Measurements from ENCODE around the gene CC2D1B.

DNA sequence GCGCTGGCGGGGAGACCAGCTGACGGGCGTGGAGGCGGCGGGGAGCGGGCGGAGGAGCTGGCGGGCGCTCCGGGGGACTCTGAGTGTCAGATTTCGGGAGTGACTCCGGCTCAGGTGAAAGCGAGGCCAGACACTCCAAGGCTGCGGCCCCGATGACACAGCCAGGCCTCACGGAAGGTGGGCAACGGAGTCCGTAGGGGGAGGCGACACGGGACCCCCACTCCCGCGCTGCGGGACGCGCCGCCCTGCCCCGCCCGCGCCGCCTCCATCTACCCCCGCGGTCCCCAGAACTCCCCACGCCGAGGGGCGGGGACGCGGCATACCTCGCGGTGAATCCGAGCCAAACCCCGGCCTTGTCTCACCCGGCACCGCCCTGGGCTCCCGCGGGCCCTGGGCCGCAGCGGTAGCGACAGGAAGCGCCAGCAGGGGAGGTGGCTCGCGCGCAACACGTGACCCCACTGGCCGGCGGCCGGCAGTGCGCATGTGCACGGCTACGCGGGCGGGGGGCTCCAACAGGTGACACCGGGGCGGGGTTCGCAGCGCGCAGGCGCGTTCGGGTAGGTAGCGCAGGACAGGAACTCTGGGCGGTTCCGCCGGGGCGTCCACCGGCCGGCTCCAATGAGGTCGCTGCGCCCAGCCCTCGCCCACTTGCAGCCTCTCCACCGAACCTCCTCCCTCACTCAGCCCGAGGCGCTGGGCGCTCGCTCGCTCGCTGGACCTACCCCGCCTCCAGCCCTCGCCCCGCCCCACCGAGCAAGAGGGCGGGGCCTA is at the start of gene CC2D1B:
- TF ChIP-seq, protein P1, sequence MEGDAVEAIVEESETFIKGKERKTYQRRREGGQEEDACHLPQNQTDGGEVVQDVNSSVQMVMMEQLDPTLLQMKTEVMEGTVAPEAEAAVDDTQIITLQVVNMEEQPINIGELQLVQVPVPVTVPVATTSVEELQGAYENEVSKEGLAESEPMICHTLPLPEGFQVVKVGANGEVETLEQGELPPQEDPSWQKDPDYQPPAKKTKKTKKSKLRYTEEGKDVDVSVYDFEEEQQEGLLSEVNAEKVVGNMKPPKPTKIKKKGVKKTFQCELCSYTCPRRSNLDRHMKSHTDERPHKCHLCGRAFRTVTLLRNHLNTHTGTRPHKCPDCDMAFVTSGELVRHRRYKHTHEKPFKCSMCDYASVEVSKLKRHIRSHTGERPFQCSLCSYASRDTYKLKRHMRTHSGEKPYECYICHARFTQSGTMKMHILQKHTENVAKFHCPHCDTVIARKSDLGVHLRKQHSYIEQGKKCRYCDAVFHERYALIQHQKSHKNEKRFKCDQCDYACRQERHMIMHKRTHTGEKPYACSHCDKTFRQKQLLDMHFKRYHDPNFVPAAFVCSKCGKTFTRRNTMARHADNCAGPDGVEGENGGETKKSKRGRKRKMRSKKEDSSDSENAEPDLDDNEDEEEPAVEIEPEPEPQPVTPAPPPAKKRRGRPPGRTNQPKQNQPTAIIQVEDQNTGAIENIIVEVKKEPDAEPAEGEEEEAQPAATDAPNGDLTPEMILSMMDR (IDR thresholded peaks at IDR 0.05), result no peak
- no peak for TF ChIP-seq POLR2A (IDR thresholded peaks at IDR 0.05)
